Measurements from ENCODE around the gene IL12A.

IL12A gene

GRCh38 chr3:159989973-159990846 lies 1.6 kb downstream of the IL12A start:
- no peak for DNase-seq (ENCODE audit: low read depth in 2 of 2)

- DNase-seq (ENCODE audit: low read depth in 2 of 2) = no peak
Measured at GRCh38 chr3:159991591-159991990, 3.0 kb downstream of the IL12A start.

- no peak for DNase-seq (ENCODE audit: low read depth in 2 of 2)
Measured at GRCh38 chr3:159992589-159992988, 4.0 kb downstream of the IL12A start.

GRCh38 chr3:159994182-159994581 lies 5.5 kb downstream of the IL12A start:
- no peak for DNase-seq (ENCODE audit: low read depth in 2 of 2)

GRCh38 chr3:159995091-159995490 lies 6.5 kb downstream of the IL12A start:
- no peak for DNase-seq (ENCODE audit: low read depth in 2 of 2)

- DNase-seq (ENCODE audit: low read depth in 2 of 2) = no peak
Measured at GRCh38 chr3:159996018-159996417, 7.4 kb downstream of the IL12A start.

GRCh38 chr3:159996959-159997358 lies 8.3 kb downstream of the IL12A start:
- DNase-seq (ENCODE audit: low read depth in 2 of 2) = no peak

- no peak for DNase-seq (ENCODE audit: low read depth in 2 of 2)
Measured at GRCh38 chr3:160001148-160001760, 12.6 kb downstream of the IL12A start.

- no peak for DNase-seq (ENCODE audit: low read depth in 2 of 2)
Measured at GRCh38 chr3:160001850-160002623, 13.4 kb downstream of the IL12A start.

GRCh38 chr3:160003520-160004128 lies 15.0 kb downstream of the IL12A start:
- peak; percentile 8 to 22 for DNase-seq (ENCODE audit: low read depth in 2 of 2)

GRCh38 chr3:160005004-160005403 lies 16.4 kb downstream of the IL12A start:
- no peak for DNase-seq (ENCODE audit: low read depth in 2 of 2)

- DNase-seq (ENCODE audit: low read depth in 2 of 2) = no peak
Measured at GRCh38 chr3:160006282-160007163, 17.9 kb downstream of the IL12A start.

GRCh38 chr3:160008961-160009360 lies 20.3 kb downstream of the IL12A start:
- DNase-seq (ENCODE audit: low read depth in 2 of 2) = no peak

GRCh38 chr3:160009525-160009924 lies 20.9 kb downstream of the IL12A start:
- no peak for DNase-seq (ENCODE audit: low read depth in 2 of 2)

- DNase-seq (ENCODE audit: low read depth in 2 of 2) = no peak
Measured at GRCh38 chr3:160010578-160010977, 21.9 kb downstream of the IL12A start.

GRCh38 chr3:160012108-160012507 lies 23.5 kb downstream of the IL12A start:
- DNase-seq (ENCODE audit: low read depth in 2 of 2) = no peak

GRCh38 chr3:160016972-160017371 lies 28.3 kb downstream of the IL12A start:
- no peak for DNase-seq (ENCODE audit: low read depth in 2 of 2)

GRCh38 chr3:160018959-160019358 lies 30.3 kb downstream of the IL12A start:
- no peak for DNase-seq (ENCODE audit: low read depth in 2 of 2)

GRCh38 chr3:160020057-160020711 lies 31.5 kb downstream of the IL12A start:
- no peak for DNase-seq (ENCODE audit: low read depth in 2 of 2)

- DNase-seq (ENCODE audit: low read depth in 2 of 2) = no peak
Measured at GRCh38 chr3:160022068-160022467, 33.4 kb downstream of the IL12A start.

GRCh38 chr3:160023476-160023875 lies 34.8 kb downstream of the IL12A start:
- no peak for DNase-seq (ENCODE audit: low read depth in 2 of 2)

Measured in activated CD4-positive, alpha-beta T cell treated with anti-CD3 and anti-CD28 coated beads for 24 hours (primary cell).